Measurements from ENCODE around the gene C11orf97. TPM values are rescaled to one million over a fixed set of nuclear protein-coding genes. Genes with fewer than 3 reads are reported as not detected.

The C11orf97 gene
- total RNA-seq, 1 experiment from 2014 or later = not detected

- no peak for DNase-seq (ENCODE audit: low read depth, low spot score)
- Histone ChIP-seq H3K27me3 (ENCODE audit: control insufficient read depth, insufficient read depth, low read length) (no peaks in the 10 kb centered on the region), H3K4me3 (ENCODE audit: low read depth in 2 of 2, low read length in 2 of 2) (no peak within 1 kb of the TSS), H3K9me3 (ENCODE audit: control insufficient read depth, insufficient read depth, low read depth, low read length) (no peaks in the 10 kb centered on the region), H3K27ac (ENCODE audit: low read length) (no peak within 1 kb of the TSS), H3K36me3 (ENCODE audit: control insufficient read depth, insufficient read depth, low read length) (no peaks in the 10 kb centered on the region), H3K4me1 (ENCODE audit: control insufficient read depth, insufficient read depth, low read length) (peaks cover 5% of the 10 kb centered on the region; the same call in 1 of the 2 replicates)
- no TSS peak for BruUV-seq (replicated peaks)
- in situ Hi-C loops (cut with HindIII; ENCODE audit: low pct_unique_long_range_greater_than_20kb, low sequenced_read_pairs) = no loop called here
- CTCF ChIA-PET = no interaction called here
- POLR2A ChIA-PET = no interaction called here
- no peak for TF ChIP-seq TCF7L2 (IDR thresholded peaks at IDR 0.05; ENCODE audit: low read depth, low read length)
- TF ChIP-seq CTCF (IDR thresholded peaks at IDR 0.05) = no peak
- no peak for TF ChIP-seq REST (IDR thresholded peaks at IDR 0.05; ENCODE audit: insufficient read depth in 1 of 2, low read depth in 2 of 2, low read length in 1 of 2)
- TF ChIP-seq SIN3A (IDR thresholded peaks at IDR 0.05; ENCODE audit: borderline replicate concordance, insufficient read depth, low read depth, low read length) = no peak
- TF ChIP-seq POLR2AphosphoS5 (IDR thresholded peaks at IDR 0.05; ENCODE audit: low read depth, low read length) = no peak
- intact Hi-C loops (cut with micrococcal nuclease; ENCODE audit: unreplicated experiment) = no loop called here
- ATAC-seq = no peak
Observed at GRCh38 chr11:94567181-94567670, 55.0 kb downstream of the C11orf97 start, which contains the start of gene PIWIL4. Gene PIWIL4 (plus strand): TSS chr11:94567368. CDS start chr11:94567519, 151 bp downstream.

- BruUV-seq (replicated peaks) = no TSS peak
- POLR2A ChIA-PET = no interaction called here
Observed at GRCh38 chr11:94568200-94568599, 55.9 kb downstream of the C11orf97 start.

More at GRCh38 chr11:94568200-94568599, 55.9 kb downstream of the C11orf97 start:
- ATAC-seq (no peak), DNase-seq (ENCODE audit: low read depth, low spot score) (no peak)
- no peaks in the 10 kb centered on the region for H3K36me3 ChIP-seq (ENCODE audit: control insufficient read depth, insufficient read depth, low read length)
- CTCF ChIA-PET = no interaction called here
- no peaks in the 10 kb centered on the region for H3K27me3 ChIP-seq (ENCODE audit: control insufficient read depth, insufficient read depth, low read length)
- intact Hi-C loops (cut with micrococcal nuclease; ENCODE audit: unreplicated experiment) = no loop called here
- H3K9me3 ChIP-seq (ENCODE audit: control insufficient read depth, insufficient read depth, low read depth, low read length) = no peaks in the 10 kb centered on the region
- peaks cover 5% of the 10 kb centered on the region; the same call in 1 of the 2 replicates for H3K4me1 ChIP-seq (ENCODE audit: control insufficient read depth, insufficient read depth, low read length)
- H3K4me3 ChIP-seq (ENCODE audit: low read depth in 2 of 2, low read length in 2 of 2) = no peak overlapping the region
- in situ Hi-C loops (cut with HindIII; ENCODE audit: low pct_unique_long_range_greater_than_20kb, low sequenced_read_pairs) = no loop called here
- TF ChIP-seq SIN3A (IDR thresholded peaks at IDR 0.05; ENCODE audit: borderline replicate concordance, insufficient read depth, low read depth, low read length) (no peak), POLR2AphosphoS5 (IDR thresholded peaks at IDR 0.05; ENCODE audit: low read depth, low read length) (no peak), CTCF (IDR thresholded peaks at IDR 0.05) (no peak), TCF7L2 (IDR thresholded peaks at IDR 0.05; ENCODE audit: low read depth, low read length) (no peak), REST (IDR thresholded peaks at IDR 0.05; ENCODE audit: insufficient read depth in 1 of 2, low read depth in 2 of 2, low read length in 1 of 2) (no peak)
- H3K27ac ChIP-seq (ENCODE audit: low read length) = no peak overlapping the region
